IMR-90 (cell line): ENCODE data around the gene PSMG3. TPM values are rescaled to one million over a fixed set of nuclear protein-coding genes. Genes with fewer than 3 reads are reported as not detected.

Experiments used
- ATAC-seq: fragments of 200-7000 bp; cut with Tn5 transposase; 2 replicates; pipeline ENCODE4 v1.9.1; 2020; ENCODE audit warnings: low read depth, mild to moderate bottlenecking, moderate library complexity
- BruUV-seq: library from RNA; stranded (reverse); fragments of 400-500 nt; replicated peaks from 2 replicates; lab custom pipeline; 2021; lab: Mats Ljungman, UMichigan
- CTCF ChIA-PET: fragments of 300-600 bp; formaldehyde crosslinking; extraction: SDS; loops from one replicate; lab custom pipeline; 2021; ENCODE audit warnings: antibody characterized with exemption; lab: Yijun Ruan, JAX
- POLR2A ChIA-PET: fragments of 300-600 bp; sonication (Branson Sonifier 250); formaldehyde crosslinking; loops from one replicate; lab custom pipeline; 2022; ENCODE audit warnings: antibody characterized with exemption; ENCODE audit not compliant: unreplicated experiment; lab: Charles Lee
- DNase-seq: peaks from one replicate; pipeline ENCODE4 v3.0.0; 2013
- H2AFZ ChIP-seq: replicated peaks from 2 replicates; pipeline ENCODE3; 2013; ENCODE audit warnings: low read length, mild to moderate bottlenecking; ENCODE audit not compliant: poor library complexity
- H2AK5ac ChIP-seq: 2 replicates; pipeline ENCODE4 v1.6.1; 2013; ENCODE audit warnings: low read depth, low read length, inconsistent platforms
- H2AK9ac ChIP-seq: replicated peaks from 2 replicates; pipeline ENCODE3; 2013; ENCODE audit warnings: mild to moderate bottlenecking, low read depth, low read length, moderate library complexity; ENCODE audit not compliant: poor library complexity
- H2BK120ac ChIP-seq: 2 replicates; pipeline ENCODE4 v1.6.1; 2013; ENCODE audit warnings: low read depth, low read length, inconsistent platforms
- H2BK15ac ChIP-seq: 3 replicates; pipeline ENCODE4 v1.6.1; 2013; ENCODE audit warnings: low read depth, low read length, inconsistent platforms
- H2BK20ac ChIP-seq: 2 replicates; pipeline ENCODE4 v1.6.1; 2013; ENCODE audit warnings: low read depth, mild to moderate bottlenecking, inconsistent platforms, low read length, moderate library complexity
- H2BK5ac ChIP-seq: 2 replicates; pipeline ENCODE4 v1.6.1; 2013; ENCODE audit warnings: mild to moderate bottlenecking, low read depth, low read length, inconsistent platforms; ENCODE audit not compliant: poor library complexity, severe bottlenecking
- H3K14ac ChIP-seq: replicated peaks from 2 replicates; pipeline ENCODE4 v1.6.1; 2013; ENCODE audit warnings: low read depth, low read length, inconsistent platforms
- H3K18ac ChIP-seq: 2 replicates; pipeline ENCODE4 v1.6.1; 2013; ENCODE audit warnings: low read depth, low read length, control low read depth
- H3K23ac ChIP-seq: 2 replicates; pipeline ENCODE4 v1.6.1; 2013; ENCODE audit warnings: low read depth, low read length, inconsistent platforms
- H3K27ac ChIP-seq: 2 replicates; pipeline ENCODE4 v1.5.1; 2013; ENCODE audit warnings: mild to moderate bottlenecking, control low read depth, low read length; ENCODE audit not compliant: insufficient read depth
- H3K27me3 ChIP-seq: 2 replicates; pipeline ENCODE4 v1.6.1; 2013; ENCODE audit warnings: low read length; ENCODE audit not compliant: control insufficient read depth, insufficient read depth
- H3K36me3 ChIP-seq: 2 replicates; pipeline ENCODE4 v1.6.1; 2013; ENCODE audit warnings: low read length, mixed read lengths; ENCODE audit not compliant: control insufficient read depth, insufficient read depth
- H3K4ac ChIP-seq: 2 replicates; pipeline ENCODE4 v1.6.1; 2013; ENCODE audit warnings: low read depth, low read length, inconsistent platforms
- H3K4me1 ChIP-seq: 2 replicates; pipeline ENCODE4 v1.6.1; 2013; ENCODE audit warnings: low read length, mixed read lengths; ENCODE audit not compliant: control insufficient read depth, insufficient read depth
- H3K4me2 ChIP-seq: 2 replicates; pipeline ENCODE4 v1.6.1; 2013; ENCODE audit warnings: low read depth, mild to moderate bottlenecking, control low read depth, low read length, moderate library complexity
- H3K4me3 ChIP-seq: 2 replicates; pipeline ENCODE4 v1.5.1; 2013; ENCODE audit warnings: low read depth, mild to moderate bottlenecking, control low read depth, low read length, moderate library complexity; ENCODE audit not compliant: insufficient read depth
- H3K56ac ChIP-seq: 2 replicates; pipeline ENCODE4 v1.6.1; 2013; ENCODE audit warnings: low read length, inconsistent platforms; ENCODE audit not compliant: insufficient read depth; ENCODE audit errors: extremely low read depth
- H3K79me1 ChIP-seq, 2 experiments: 2 replicates each; pipeline ENCODE4 v1.6.1; 2013; ENCODE audit warnings: low read length in 2 of 2, inconsistent platforms in 1 of 2, low read depth in 1 of 2
- H3K9ac ChIP-seq: 2 replicates; pipeline ENCODE4 v1.6.1; 2013; ENCODE audit warnings: low read depth, low read length, control low read depth
- H3K9me1 ChIP-seq: 2 replicates; pipeline ENCODE4 v1.6.1; 2013; ENCODE audit warnings: low read length, inconsistent platforms; ENCODE audit not compliant: insufficient read depth
- H3K9me3 ChIP-seq: 2 replicates; pipeline ENCODE4 v1.6.1; 2013; ENCODE audit warnings: low read length; ENCODE audit not compliant: control insufficient read depth, insufficient read depth
- H4K20me1 ChIP-seq: 2 replicates; pipeline ENCODE4 v1.6.1; 2013; ENCODE audit warnings: low read length, inconsistent platforms; ENCODE audit not compliant: insufficient read depth
- H4K5ac ChIP-seq: 2 replicates; pipeline ENCODE4 v1.6.1; 2013; ENCODE audit warnings: mild to moderate bottlenecking, low read depth, low read length, control low read depth
- H4K8ac ChIP-seq, 2 experiments: 2 replicates each; pipeline ENCODE4 v1.6.1; 2013; ENCODE audit warnings: low read depth in 2 of 2, low read length in 2 of 2, control low read depth in 1 of 2, inconsistent platforms in 1 of 2
- H4K91ac ChIP-seq: 2 replicates; pipeline ENCODE4 v1.6.1; 2013; ENCODE audit warnings: low read depth, low read length, inconsistent platforms; ENCODE audit not compliant: insufficient read depth
- FOS ChIP-seq: fragments of 150-350 bp; IDR thresholded peaks from 2 replicates; pipeline ENCODE4 v1.6.1; 2016; ENCODE audit warnings: low read depth, low read length
- MXI1 ChIP-seq: IDR thresholded peaks from 2 replicates; pipeline ENCODE4 v1.6.1; 2012; ENCODE audit warnings: low read depth, mild to moderate bottlenecking, low read length, moderate library complexity, borderline replicate concordance
- POLR2A ChIP-seq: IDR thresholded peaks from 2 replicates; pipeline ENCODE4 v1.6.1; 2012; ENCODE audit warnings: mild to moderate bottlenecking, low read depth, low read length
- RCOR1 ChIP-seq: IDR thresholded peaks from 2 replicates; pipeline ENCODE4 v1.6.1; 2012; ENCODE audit warnings: mild to moderate bottlenecking, low read length, improper control_type of control experiment; ENCODE audit not compliant: insufficient replicate concordance
- SMC3 ChIP-seq: fragments of 150-350 bp; IDR thresholded peaks from 2 replicates; pipeline ENCODE4 v1.6.1; 2016; ENCODE audit warnings: low read depth, mild to moderate bottlenecking, antibody characterized with exemption, low read length, moderate library complexity
- USF2 ChIP-seq: fragments of 150-350 bp; IDR thresholded peaks from 2 replicates; pipeline ENCODE4 v1.6.1; 2017; ENCODE audit warnings: mild to moderate bottlenecking, antibody characterized with exemption, low read length, low read depth
- WGBS, 2 experiments: methylation state at CpG; one replicate each; pipeline versions ENCODE4 v1.1.5 to v1.1.7; 2013; ENCODE audit warnings: missing lambda C conversion rate in 2 of 2; ENCODE audit not compliant: insufficient read length in 1 of 2; ENCODE audit errors: extremely low coverage in 2 of 2; 5-methylcytosine and 5-hydroxymethylcytosine counted together
- dilution Hi-C: fragments of 300-500 bp; cut with HindIII; formaldehyde crosslinking; loops from one replicate; pipeline ENCODE4 v1.14.3; 2018; ENCODE audit warnings: low sequenced_read_pairs; ENCODE audit not compliant: unreplicated experiment
- in situ Hi-C: fragments of 300-500 bp; cut with MboI; formaldehyde crosslinking; loops from 3 replicates; pipeline ENCODE4 v1.14.3; 2019; ENCODE audit warnings: low sequenced_read_pairs, inconsistent platforms, mixed read lengths
- intact Hi-C: fragments of 100-400 bp; cut with micrococcal nuclease; formaldehyde crosslinking; loops from 2 replicates; pipeline ENCODE4 v1.10.0; 2022
- polyA plus RNA-seq, 3 experiments: library from polyadenylated mRNA; depleted of rRNA; stranded (reverse); fragments of >200 nt; gene quantifications; 2 replicates each; pipeline ENCODE4 v1.2.3, GENCODE V29; 2012; ENCODE audit warnings: low replicate concordance in 1 of 3
- total RNA-seq: library from RNA; depleted of rRNA; stranded (reverse); fragments of >200 nt; gene quantifications from 2 replicates; pipeline ENCODE4 v1.2.3, GENCODE V29; 2012

The PSMG3 gene
- total and polyA plus RNA-seq, 2 of the 4 experiments (the other 2 are of a cell fraction), result 37.3 to 54.1 TPM

GRCh38 chr7:1542841-1543747 is 26.7 kb downstream of the PSMG3 start:
- H2BK20ac ChIP-seq, result no peak overlapping the region
- peaks cover 7% of the 10 kb centered on the region for H3K4me1 ChIP-seq
- dilution Hi-C loops (no loop called here), in situ Hi-C loops (no loop called here), intact Hi-C loops (no loop called here)
- no peak overlapping the region for H3K14ac ChIP-seq
- H3K36me3 ChIP-seq, result peaks cover 48% of the 10 kb centered on the region
- peaks cover 4% of the 10 kb centered on the region; the same call in 1 of the 2 replicates for H3K9me1 ChIP-seq
- TF ChIP-seq RCOR1, result no peak
- no peak for TF ChIP-seq SMC3
- TF ChIP-seq POLR2A, result peak; percentile 52; the same call in 1 of the 2 replicates
- TF ChIP-seq USF2, result no peak
- TF ChIP-seq MXI1, result no peak
- TF ChIP-seq FOS, result no peak
- 90% methylated on average over 13 of the region's 38 CpGs; no CpG with 5 or more reads in 1 of the 2 experiments for WGBS, 2 experiments
- H3K4me3 ChIP-seq, result no peak overlapping the region
- H4K8ac ChIP-seq, result no peak overlapping the region
- POLR2A ChIA-PET, result no interaction called here
- peak overlapping the region; percentile 5 for H2AK9ac ChIP-seq
- no peak overlapping the region for H4K5ac ChIP-seq
- H3K4ac ChIP-seq, result no peak overlapping the region
- no peak overlapping the region for H4K91ac ChIP-seq
- CTCF ChIA-PET, result no interaction called here
- H3K9ac ChIP-seq, result no peak overlapping the region
- H3K27ac ChIP-seq, result no peak overlapping the region
- H3K4me2 ChIP-seq, result no peak overlapping the region
- no peak overlapping the region for H3K23ac ChIP-seq
- H4K20me1 ChIP-seq, result peaks cover 19% of the 10 kb centered on the region
- peaks cover 0 to 38% of the 10 kb centered on the region in 2 experiments; a peak in 3 of 4 replicates for H3K79me1 ChIP-seq
- no peak overlapping the region for H3K56ac ChIP-seq
- no peak overlapping the region for H2AFZ ChIP-seq
- no TSS peak for BruUV-seq
- H3K18ac ChIP-seq, result no peak overlapping the region
- no peak for DNase-seq
- no peak overlapping the region for H2BK120ac ChIP-seq
- no peak overlapping the region for H2BK15ac ChIP-seq
- H2AK5ac ChIP-seq, result no peak overlapping the region
- H2BK5ac ChIP-seq, result no peak overlapping the region
- no peak for ATAC-seq
- H3K9me3 ChIP-seq, result no peaks in the 10 kb centered on the region
- no peaks in the 10 kb centered on the region for H3K27me3 ChIP-seq
